HCT116 (cell line): Measurements from ENCODE around the gene USP31.

Source experiments
- CEBPB ChIP-seq: IDR thresholded peaks from 2 replicates; pipeline ENCODE4 v1.6.1; 2012; ENCODE audit warnings: low read depth
- EZH2 ChIP-seq: fragments of 200-600 bp; sonication (generic); IDR thresholded peaks from 2 replicates; pipeline ENCODE4 v1.6.1; 2017; ENCODE audit warnings: antibody characterized with exemption, mixed run types
- TF ChIP-seq, protein P1 (sequence below), 3 experiments: fragments of 200-600 bp in 1 of 3; sonication (generic) in 1 of 3; IDR thresholded peaks in 2 of 3; conservative IDR thresholded peaks in 1 of 3; 2 replicates each; pipeline ENCODE4 v1.5.1; 2012 to 2017; ENCODE audit warnings: low read depth in 2 of 3, low read length in 2 of 3, antibody characterized with exemption in 1 of 3, borderline replicate concordance in 1 of 3, control low read depth in 1 of 3, mild to moderate bottlenecking in 1 of 3, mixed read lengths in 1 of 3, mixed run types in 1 of 3, moderate library complexity in 1 of 3; ENCODE audit not compliant: insufficient read depth in 1 of 3

DNA sequence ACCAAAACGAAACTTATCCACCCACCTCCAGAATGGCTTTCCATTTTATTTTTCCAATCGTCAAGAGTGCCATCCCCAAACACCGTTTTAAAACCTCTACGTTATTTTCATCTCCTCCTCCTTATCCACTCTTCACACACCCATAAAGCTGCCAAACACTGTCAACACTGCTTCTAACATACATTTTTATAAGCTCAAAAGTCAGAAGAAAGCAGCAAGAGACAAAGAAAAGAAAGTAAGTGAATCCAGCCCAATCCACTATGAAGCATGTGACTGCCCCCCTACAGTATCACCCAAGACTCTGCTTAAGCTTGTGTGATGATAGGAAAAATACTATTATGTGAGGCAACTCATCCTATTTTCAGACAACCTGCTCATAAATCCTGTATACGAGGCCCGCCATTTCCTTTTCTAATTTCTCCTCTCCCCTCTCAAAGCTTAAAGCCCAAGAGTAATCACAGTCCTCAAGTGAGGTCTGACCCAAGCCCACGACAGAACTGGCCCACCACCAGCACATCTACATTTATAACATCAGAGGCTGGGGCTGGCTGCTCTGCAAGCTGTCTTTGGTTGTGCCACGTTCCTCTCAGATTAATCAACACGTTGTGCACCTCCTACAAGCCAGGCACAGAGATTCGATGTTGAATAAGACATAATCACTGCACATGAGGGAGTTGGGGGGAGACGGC lies 16.3 kb downstream of the USP31 start:
- TF ChIP-seq, protein P1, sequence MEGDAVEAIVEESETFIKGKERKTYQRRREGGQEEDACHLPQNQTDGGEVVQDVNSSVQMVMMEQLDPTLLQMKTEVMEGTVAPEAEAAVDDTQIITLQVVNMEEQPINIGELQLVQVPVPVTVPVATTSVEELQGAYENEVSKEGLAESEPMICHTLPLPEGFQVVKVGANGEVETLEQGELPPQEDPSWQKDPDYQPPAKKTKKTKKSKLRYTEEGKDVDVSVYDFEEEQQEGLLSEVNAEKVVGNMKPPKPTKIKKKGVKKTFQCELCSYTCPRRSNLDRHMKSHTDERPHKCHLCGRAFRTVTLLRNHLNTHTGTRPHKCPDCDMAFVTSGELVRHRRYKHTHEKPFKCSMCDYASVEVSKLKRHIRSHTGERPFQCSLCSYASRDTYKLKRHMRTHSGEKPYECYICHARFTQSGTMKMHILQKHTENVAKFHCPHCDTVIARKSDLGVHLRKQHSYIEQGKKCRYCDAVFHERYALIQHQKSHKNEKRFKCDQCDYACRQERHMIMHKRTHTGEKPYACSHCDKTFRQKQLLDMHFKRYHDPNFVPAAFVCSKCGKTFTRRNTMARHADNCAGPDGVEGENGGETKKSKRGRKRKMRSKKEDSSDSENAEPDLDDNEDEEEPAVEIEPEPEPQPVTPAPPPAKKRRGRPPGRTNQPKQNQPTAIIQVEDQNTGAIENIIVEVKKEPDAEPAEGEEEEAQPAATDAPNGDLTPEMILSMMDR (IDR thresholded peaks at IDR 0.05 in 2 of 3, conservative IDR thresholded peaks at IDR 0.05 in 1 of 3; ENCODE audit: borderline replicate concordance in 1 of 3, insufficient read depth in 1 of 3, low read depth in 2 of 3, low read length in 2 of 3) = no peak
- TF ChIP-seq EZH2 = no peak
- TF ChIP-seq CEBPB = no peak
